ENCODE measurements around the gene HYAL2. TPM values are rescaled to one million over a fixed set of nuclear protein-coding genes. Genes with fewer than 3 reads are reported as not detected.

Gene HYAL2
- total and polyA plus RNA-seq, 10 of the 15 experiments (the other 5 are each of a cell fraction or from before 2014, with no cell fraction given) = 0.06 to 21.8 (median 12.7) TPM

- Histone ChIP-seq H3K27ac (ENCODE audit: control insufficient read depth, insufficient read depth) (no peak within 1 kb of the TSS), H3K36me3 (ENCODE audit: control insufficient read depth in 2 of 2, insufficient read depth in 2 of 2, low read length in 1 of 2) (no peaks in the 10 kb centered on the region), H4K20me1 (ENCODE audit: control insufficient read depth, insufficient read depth) (no peaks in the 10 kb centered on the region), H3K9ac (ENCODE audit: control insufficient read depth, insufficient read depth, low read length) (no peak within 1 kb of the TSS), H3K4me3 (no peak within 1 kb of the TSS), H3K9me3 (replicated peaks; ENCODE audit: control insufficient read depth, insufficient read depth, low read length) (no peaks in the 10 kb centered on the region), H2AFZ (ENCODE audit: control insufficient read depth, low read depth, low read length) (no peak within 1 kb of the TSS), H3K4me1 (ENCODE audit: control insufficient read depth, insufficient read depth, low read length) (no peaks in the 10 kb centered on the region), H3K4me2 (ENCODE audit: control insufficient read depth, insufficient read depth) (no peak within 1 kb of the TSS), H3K79me2 (ENCODE audit: control insufficient read depth, insufficient read depth, low read length) (no peaks in the 10 kb centered on the region), H3K27me3 (replicated peaks in 1 of 2; ENCODE audit: control insufficient read depth in 2 of 2, insufficient read depth in 2 of 2, low read length in 1 of 2) (peaks cover 7 to 8% of the 10 kb centered on the region in 2 experiments; a peak in 3 of 4 replicates)
- FAIRE-seq = no peak
- ATAC-seq = no peak
- ChIA-PET SMC1A (ENCODE audit: uncharacterized antibody, unreplicated experiment) (interaction anchor here (1.3 kb wide), 1 partner anchor 84 kb away, joined by 5 read pairs; no protein-coding TSS in a partner anchor), CTCF (interaction anchor here (1.8 to 2.4 kb wide), 2 partner anchors 46 to 87 kb away, joined by 6 to 7 read pairs; partner anchors contain the start of gene GNAT1), RAD21 (ENCODE audit: unreplicated experiment) (interaction anchor here (0.5 to 0.7 kb wide), 2 partner anchors 46 to 464 kb away, joined by 3 read pairs; no protein-coding TSS in a partner anchor), POLR2A (interaction anchor here (0.6 to 1.1 kb wide), 2 partner anchors 18 to 888 kb away, joined by 4 to 5 read pairs; no protein-coding TSS in a partner anchor)
- 14% methylated on average over 2 of the region's 2 CpGs for WGBS (ENCODE audit: insufficient coverage, insufficient replicate concordance, low lambda C conversion rate, missing lambda C conversion rate)
- DNase-seq (ENCODE audit: low read depth, low spot score) = no peak
- TF ChIP-seq STAT3 (IDR thresholded peaks at IDR 0.05; ENCODE audit: low read depth, low read length) = no peak
- no peak for TF ChIP-seq ATF7 (IDR thresholded peaks at IDR 0.05; ENCODE audit: low read depth)
- no peak for TF ChIP-seq MYB (IDR thresholded peaks at IDR 0.05; ENCODE audit: borderline replicate concordance, low read depth, low read length)
- no peak for TF ChIP-seq MTA3 (IDR thresholded peaks at IDR 0.05; ENCODE audit: borderline replicate concordance, low read length)
- no peak for TF ChIP-seq IKZF1 (conservative IDR thresholded peaks at IDR 0.05)
- no peak for TF ChIP-seq YY1 (IDR thresholded peaks at IDR 0.05; ENCODE audit: low read depth, low read length)
- TF ChIP-seq HDAC2 (IDR thresholded peaks at IDR 0.05) = no peak
- BruUV-seq (replicated peaks) = no TSS peak
- in situ Hi-C loops (cut with MboI) = no loop called here
- intact Hi-C loops (cut with micrococcal nuclease; ENCODE audit: unreplicated experiment) = no loop called here
Observed at GRCh38 chr3:50278880-50279224, 43.7 kb downstream of the HYAL2 start, which contains the start of gene LSMEM2. Gene LSMEM2, plus strand, starts transcription at chr3:50279087. Its CDS starts 27 bp downstream, at chr3:50279114.
